ENCODE measurements around the gene NBPF3. TPM values are rescaled to one million over a fixed set of nuclear protein-coding genes. Genes with fewer than 3 reads are reported as not detected.

NBPF3 gene
- total RNA-seq, 2 experiments from 2014 or later: 6.1 to 6.2 TPM

DNA sequence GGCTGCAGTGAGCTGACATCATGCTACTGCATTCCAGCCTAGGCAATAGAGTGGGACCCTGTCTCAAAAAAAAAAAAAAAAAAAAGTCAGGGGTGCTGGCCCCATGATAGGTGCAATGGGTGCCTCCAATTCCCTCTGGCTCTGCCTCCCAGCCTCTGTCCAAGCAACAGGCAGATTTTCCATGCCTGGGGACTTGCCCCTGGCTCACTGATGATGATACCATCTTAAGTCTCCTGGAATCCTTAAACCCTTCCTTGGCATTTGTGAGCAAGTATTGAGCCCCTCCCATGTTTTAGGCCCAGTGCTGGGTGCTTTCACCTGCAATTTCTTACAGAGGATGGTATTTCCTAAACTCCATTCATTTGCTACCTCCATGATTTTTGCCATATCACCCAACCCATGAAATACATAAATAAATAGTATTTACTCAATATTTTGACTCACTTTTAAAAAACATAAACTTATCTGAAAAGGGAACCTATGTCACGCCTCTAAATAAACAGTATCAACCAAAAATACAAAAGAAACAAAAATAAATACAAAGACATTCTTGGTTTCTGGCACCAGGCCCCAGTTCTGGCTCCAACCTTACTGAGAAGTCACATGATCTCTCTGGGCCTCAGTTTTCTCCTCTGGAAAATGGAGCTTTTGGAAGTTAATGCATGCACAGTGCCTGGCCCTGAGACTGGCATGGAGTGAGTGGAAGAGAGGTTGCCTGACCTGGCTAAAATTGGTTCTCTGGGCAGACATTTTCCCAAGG, 67.8 kb downstream of the NBPF3 start:
- Mint-ChIP-seq H3K36me3 (ENCODE audit: low read depth) (no peaks in the 10 kb centered on the region), H3K4me1 (peaks cover 6% of the 10 kb centered on the region), H3K9me3 (no peaks in the 10 kb centered on the region), H3K27me3 (peaks cover 47% of the 10 kb centered on the region), H3K4me3 (no peak overlapping the region), H3K27ac (no peak overlapping the region)
- CTCF ChIA-PET: interaction anchor here (0.6 to 0.7 kb wide), 3 partner anchors 14 to 177 kb away, joined by 3 to 5 read pairs (median 3); no protein-coding TSS in a partner anchor
- DNase-seq: no peak
- POLR2A ChIA-PET: no interaction called here

- peak; percentile 64 for DNase-seq
- ChIA-PET CTCF (interaction anchor here (0.5 to 1.0 kb wide), 5 partner anchors 14 to 757 kb away, joined by 3 to 5 read pairs (median 3); no protein-coding TSS in a partner anchor), POLR2A (no interaction called here)
- Mint-ChIP-seq H3K27me3 (peaks cover 50% of the 10 kb centered on the region), H3K27ac (no peak overlapping the region), H3K36me3 (ENCODE audit: low read depth) (no peaks in the 10 kb centered on the region), H3K4me3 (no peak overlapping the region), H3K9me3 (no peaks in the 10 kb centered on the region), H3K4me1 (peaks cover 6% of the 10 kb centered on the region)
These were observed 68.8 kb downstream of the NBPF3 start for GRCh38 chr1:21508580-21509350.

DNA sequence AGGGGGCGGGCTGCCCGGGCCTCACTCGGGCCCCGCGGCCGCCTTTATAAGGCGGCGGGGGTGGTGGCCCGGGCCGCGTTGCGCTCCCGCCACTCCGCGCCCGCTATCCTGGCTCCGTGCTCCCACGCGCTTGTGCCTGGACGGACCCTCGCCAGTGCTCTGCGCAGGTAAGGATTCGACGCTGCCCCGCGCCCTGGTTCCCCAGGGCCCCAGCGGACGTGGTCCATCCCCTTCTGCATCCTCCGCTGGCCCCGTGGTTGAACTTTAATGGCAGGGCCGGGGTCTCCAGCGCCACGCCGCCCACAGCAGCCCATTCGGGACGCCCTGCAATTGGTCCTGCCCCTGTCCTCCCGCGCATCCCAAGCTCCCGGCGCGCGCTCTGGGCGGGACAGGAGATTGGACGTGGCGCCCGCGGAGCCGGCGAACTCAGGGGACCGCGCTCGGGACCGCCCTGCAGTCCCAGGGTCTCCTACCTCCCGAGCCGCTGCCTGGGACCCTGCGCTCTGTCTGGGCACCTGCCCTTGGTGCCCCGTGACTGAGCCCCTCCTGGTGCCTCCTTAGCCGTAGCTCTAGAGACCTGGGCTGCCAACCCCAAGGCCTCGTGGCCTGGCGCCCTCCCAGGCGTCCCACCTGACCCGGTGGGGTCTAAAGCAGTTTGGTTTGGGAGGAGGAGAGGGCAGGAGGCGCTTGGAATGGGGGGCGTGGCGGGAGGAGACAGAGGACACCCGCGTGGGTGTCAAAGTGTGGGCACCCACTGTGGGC, 69.6 kb downstream of the NBPF3 start, which contains the start of gene ALPL:
TSS of gene ALPL (plus strand) at position 73 of the 762 bp plus-strand sequence. CDS start 44,659 bp downstream, outside the sequence.
- H3K4me1 Mint-ChIP-seq: peaks cover 6% of the 10 kb centered on the region
- H3K27ac Mint-ChIP-seq: no peak within 1 kb of the TSS
- no peak for DNase-seq
- peaks cover 50% of the 10 kb centered on the region for H3K27me3 Mint-ChIP-seq
- H3K36me3 Mint-ChIP-seq (ENCODE audit: low read depth): no peaks in the 10 kb centered on the region
- CTCF ChIA-PET: interaction anchor here (0.5 to 1.0 kb wide), 4 partner anchors 9 to 150 kb away, joined by 3 to 5 read pairs (median 3); no protein-coding TSS in a partner anchor
- H3K9me3 Mint-ChIP-seq: no peaks in the 10 kb centered on the region
- POLR2A ChIA-PET: no interaction called here
- H3K4me3 Mint-ChIP-seq: no peak within 1 kb of the TSS

GRCh38 chr1:21510113-21510493, 70.2 kb downstream of the NBPF3 start:
- no peak for DNase-seq
- ChIA-PET POLR2A (no interaction called here), CTCF (interaction anchor here (0.9 to 1.3 kb wide), 2 partner anchors 9 to 13 kb away, joined by 3 read pairs; no protein-coding TSS in a partner anchor)
- Mint-ChIP-seq H3K27me3 (peaks cover 49% of the 10 kb centered on the region), H3K27ac (no peak overlapping the region), H3K36me3 (ENCODE audit: low read depth) (no peaks in the 10 kb centered on the region), H3K9me3 (no peaks in the 10 kb centered on the region), H3K4me1 (peaks cover 6% of the 10 kb centered on the region), H3K4me3 (no peak overlapping the region)

GRCh38 chr1:21510885-21511578, 71.1 kb downstream of the NBPF3 start:
- H3K4me3 Mint-ChIP-seq: no peak overlapping the region
- H3K36me3 Mint-ChIP-seq (ENCODE audit: low read depth): no peaks in the 10 kb centered on the region
- peaks cover 49% of the 10 kb centered on the region for H3K27me3 Mint-ChIP-seq
- H3K27ac Mint-ChIP-seq: no peak overlapping the region
- POLR2A ChIA-PET: no interaction called here
- no peak for DNase-seq
- no peaks in the 10 kb centered on the region for H3K9me3 Mint-ChIP-seq
- peaks cover 6% of the 10 kb centered on the region for H3K4me1 Mint-ChIP-seq
- CTCF ChIA-PET: interaction anchor here (1.3 kb wide), 1 partner anchor 12 kb away, joined by 3 read pairs; no protein-coding TSS in a partner anchor

DNA sequence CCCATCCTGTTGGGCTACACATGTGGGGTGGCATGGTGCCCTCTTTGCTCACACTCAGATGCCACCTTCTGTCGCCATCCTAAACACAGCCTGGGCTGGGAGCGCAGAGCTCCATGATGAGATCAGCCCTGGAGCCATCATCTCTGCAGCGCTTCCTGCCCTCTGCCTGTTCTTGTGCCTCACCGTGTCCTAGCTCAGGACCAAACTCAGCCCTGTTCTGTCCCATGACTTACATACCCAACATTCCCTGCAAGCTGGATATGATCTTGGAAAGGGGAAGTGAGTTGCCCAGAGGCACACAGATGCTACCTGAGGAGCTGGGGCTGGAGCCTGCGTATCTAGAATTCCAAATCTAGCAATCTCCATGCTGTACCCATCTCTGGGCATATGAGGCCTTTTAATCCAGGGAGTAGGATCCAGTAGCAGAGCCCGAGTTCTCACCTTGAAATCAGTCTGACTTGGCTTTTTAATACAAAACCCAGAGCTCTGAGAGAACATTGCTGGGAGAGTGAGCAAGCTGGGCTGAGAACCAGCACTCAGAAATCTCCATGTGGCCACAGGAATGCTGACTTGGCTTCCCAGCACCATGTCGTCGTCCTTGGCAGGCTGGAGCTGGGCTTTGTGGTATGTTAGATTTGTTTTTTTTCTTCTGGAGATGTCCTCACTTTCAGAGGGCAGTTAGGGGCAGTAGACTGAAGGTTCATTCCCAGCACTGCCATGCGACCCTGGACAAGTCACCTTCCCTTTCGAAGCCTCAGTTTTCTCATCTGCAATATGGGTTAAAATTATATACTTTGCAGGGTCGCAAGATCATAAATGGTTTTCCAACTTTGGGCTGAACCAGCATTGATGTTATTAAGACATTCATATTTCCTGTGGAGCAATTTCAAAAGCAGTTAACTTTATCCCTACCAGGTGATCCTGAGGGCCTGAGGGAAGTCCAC, 71.9 kb downstream of the NBPF3 start:
- no peak for DNase-seq
- H3K4me3 Mint-ChIP-seq: no peak overlapping the region
- CTCF ChIA-PET: interaction anchor here (1.3 kb wide), 1 partner anchor 11 kb away, joined by 3 read pairs; no protein-coding TSS in a partner anchor
- no peaks in the 10 kb centered on the region for H3K36me3 Mint-ChIP-seq (ENCODE audit: low read depth)
- POLR2A ChIA-PET: no interaction called here
- no peak overlapping the region for H3K27ac Mint-ChIP-seq
- H3K27me3 Mint-ChIP-seq: peaks cover 45% of the 10 kb centered on the region
- peaks cover 6% of the 10 kb centered on the region for H3K4me1 Mint-ChIP-seq
- H3K9me3 Mint-ChIP-seq: no peaks in the 10 kb centered on the region

DNA sequence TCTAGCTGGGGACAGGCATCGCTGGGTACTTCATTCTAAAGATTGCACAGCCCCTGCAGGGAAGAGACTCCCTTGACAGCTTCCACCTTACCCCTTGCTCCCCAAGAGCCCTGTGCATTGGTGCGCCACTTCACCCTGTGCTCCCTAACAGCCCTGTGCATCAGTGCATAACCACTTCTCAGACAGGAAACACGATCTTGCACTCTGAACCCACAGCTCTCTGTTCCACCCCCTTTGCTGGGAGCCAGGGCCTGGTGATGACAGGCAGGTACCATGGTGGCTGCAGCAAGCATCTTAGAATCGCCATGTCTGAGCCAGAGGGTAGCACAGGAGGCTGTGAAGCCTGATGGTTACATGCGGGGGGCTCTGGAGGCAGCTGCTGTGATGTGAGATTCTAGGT, 74.3 kb downstream of the NBPF3 start:
- Mint-ChIP-seq H3K27me3 (peaks cover 28% of the 10 kb centered on the region), H3K4me3 (no peak overlapping the region), H3K27ac (no peak overlapping the region), H3K4me1 (peaks cover 2% of the 10 kb centered on the region), H3K9me3 (no peaks in the 10 kb centered on the region), H3K36me3 (ENCODE audit: low read depth) (no peaks in the 10 kb centered on the region)
- no peak for DNase-seq
- ChIA-PET POLR2A (no interaction called here), CTCF (interaction anchor here (0.6 kb wide), 1 partner anchor 551 kb away, joined by 3 read pairs; no protein-coding TSS in a partner anchor)

DNA sequence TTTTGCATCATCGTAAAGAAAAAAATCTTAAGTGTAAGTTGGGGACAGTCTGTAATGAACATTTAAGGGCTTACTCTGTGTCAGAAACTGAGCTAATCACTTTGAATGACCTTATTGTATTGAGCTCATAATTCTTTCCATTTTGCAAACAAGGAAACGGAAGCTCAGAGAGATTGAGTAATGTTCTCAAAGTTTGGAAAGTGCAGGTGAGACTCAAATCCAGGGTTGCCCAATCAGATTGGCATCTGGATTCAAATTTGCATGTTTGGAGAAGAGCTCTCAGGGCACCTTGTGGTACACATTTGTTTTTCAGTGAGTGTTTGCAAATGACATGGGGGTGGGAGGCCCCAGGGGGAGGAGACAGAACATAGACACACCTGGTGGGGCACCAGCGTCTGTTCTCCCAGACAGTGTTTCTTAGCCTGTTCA, 77.2 kb downstream of the NBPF3 start:
- POLR2A ChIA-PET: no interaction called here
- Mint-ChIP-seq H3K27me3 (peaks cover 7% of the 10 kb centered on the region), H3K9me3 (no peaks in the 10 kb centered on the region), H3K27ac (no peak overlapping the region), H3K4me1 (no peaks in the 10 kb centered on the region), H3K4me3 (no peak overlapping the region), H3K36me3 (ENCODE audit: low read depth) (no peaks in the 10 kb centered on the region)
- DNase-seq: no peak
- CTCF ChIA-PET: no interaction called here

DNA sequence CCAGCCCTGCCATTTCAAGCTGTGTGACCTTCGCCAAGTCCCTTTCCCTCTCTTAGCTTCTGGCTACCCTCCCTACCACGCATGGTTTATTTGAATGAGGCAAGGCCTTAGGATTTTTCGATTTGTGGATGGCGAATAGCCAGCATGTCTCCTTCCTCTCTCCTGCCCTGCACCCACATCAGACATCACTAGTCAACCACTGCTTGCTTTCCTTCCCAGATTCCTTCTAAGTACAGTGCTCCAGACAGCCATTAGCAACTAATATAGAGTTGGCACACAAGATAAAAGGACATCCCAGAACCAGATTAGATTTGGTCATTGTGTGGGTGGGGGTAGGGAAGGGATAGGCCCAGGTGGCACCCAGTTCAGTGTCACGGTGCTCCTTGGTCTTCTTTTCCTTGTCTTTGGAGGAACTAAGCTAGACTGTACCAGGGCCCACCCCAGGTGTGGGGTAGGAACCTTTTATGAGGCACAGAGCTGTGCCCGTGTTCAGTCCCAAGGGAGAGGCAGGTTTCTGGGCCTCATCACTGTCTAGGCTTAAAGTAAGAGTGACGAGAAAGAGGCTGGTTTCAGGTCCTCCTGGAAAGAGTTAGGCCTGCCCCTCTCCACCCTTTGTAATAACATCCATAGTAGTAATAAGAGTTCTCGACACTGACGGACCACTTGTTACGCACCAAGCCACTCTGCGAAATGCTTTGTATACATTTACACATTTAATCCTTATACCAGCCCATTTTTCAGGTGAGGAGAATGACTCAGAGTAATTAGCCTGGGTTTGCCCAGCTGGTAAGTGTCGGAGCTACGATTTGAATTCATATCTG, 77.9 kb downstream of the NBPF3 start:
- CTCF ChIA-PET: no interaction called here
- Mint-ChIP-seq H3K4me1 (no peaks in the 10 kb centered on the region), H3K27ac (no peak overlapping the region), H3K27me3 (peaks cover 4% of the 10 kb centered on the region), H3K9me3 (no peaks in the 10 kb centered on the region), H3K36me3 (ENCODE audit: low read depth) (no peaks in the 10 kb centered on the region), H3K4me3 (no peak overlapping the region)
- DNase-seq: no peak
- POLR2A ChIA-PET: no interaction called here

- ChIA-PET POLR2A (no interaction called here), CTCF (interaction anchor here (0.8 kb wide), 1 partner anchor 9 kb away, joined by 3 read pairs; no protein-coding TSS in a partner anchor)
- no peak for DNase-seq
- H3K27me3 Mint-ChIP-seq: no peaks in the 10 kb centered on the region
- H3K4me3 Mint-ChIP-seq: no peak overlapping the region
- no peaks in the 10 kb centered on the region for H3K9me3 Mint-ChIP-seq
- no peaks in the 10 kb centered on the region for H3K4me1 Mint-ChIP-seq
- no peaks in the 10 kb centered on the region for H3K36me3 Mint-ChIP-seq (ENCODE audit: low read depth)
- no peak overlapping the region for H3K27ac Mint-ChIP-seq
These were observed 79.0 kb downstream of the NBPF3 start for GRCh38 chr1:21518774-21519455.
